ENCODE measurements around the gene ESF1.

GRCh38 chr20:13703265-13703664, 81.5 kb downstream of the ESF1 start:
- TF ChIP-seq HDAC2 (IDR thresholded peaks at IDR 0.05) = no peak
- TF ChIP-seq, protein P1, sequence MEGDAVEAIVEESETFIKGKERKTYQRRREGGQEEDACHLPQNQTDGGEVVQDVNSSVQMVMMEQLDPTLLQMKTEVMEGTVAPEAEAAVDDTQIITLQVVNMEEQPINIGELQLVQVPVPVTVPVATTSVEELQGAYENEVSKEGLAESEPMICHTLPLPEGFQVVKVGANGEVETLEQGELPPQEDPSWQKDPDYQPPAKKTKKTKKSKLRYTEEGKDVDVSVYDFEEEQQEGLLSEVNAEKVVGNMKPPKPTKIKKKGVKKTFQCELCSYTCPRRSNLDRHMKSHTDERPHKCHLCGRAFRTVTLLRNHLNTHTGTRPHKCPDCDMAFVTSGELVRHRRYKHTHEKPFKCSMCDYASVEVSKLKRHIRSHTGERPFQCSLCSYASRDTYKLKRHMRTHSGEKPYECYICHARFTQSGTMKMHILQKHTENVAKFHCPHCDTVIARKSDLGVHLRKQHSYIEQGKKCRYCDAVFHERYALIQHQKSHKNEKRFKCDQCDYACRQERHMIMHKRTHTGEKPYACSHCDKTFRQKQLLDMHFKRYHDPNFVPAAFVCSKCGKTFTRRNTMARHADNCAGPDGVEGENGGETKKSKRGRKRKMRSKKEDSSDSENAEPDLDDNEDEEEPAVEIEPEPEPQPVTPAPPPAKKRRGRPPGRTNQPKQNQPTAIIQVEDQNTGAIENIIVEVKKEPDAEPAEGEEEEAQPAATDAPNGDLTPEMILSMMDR (IDR thresholded peaks at IDR 0.05) = no peak
- TF ChIP-seq, protein P2, sequence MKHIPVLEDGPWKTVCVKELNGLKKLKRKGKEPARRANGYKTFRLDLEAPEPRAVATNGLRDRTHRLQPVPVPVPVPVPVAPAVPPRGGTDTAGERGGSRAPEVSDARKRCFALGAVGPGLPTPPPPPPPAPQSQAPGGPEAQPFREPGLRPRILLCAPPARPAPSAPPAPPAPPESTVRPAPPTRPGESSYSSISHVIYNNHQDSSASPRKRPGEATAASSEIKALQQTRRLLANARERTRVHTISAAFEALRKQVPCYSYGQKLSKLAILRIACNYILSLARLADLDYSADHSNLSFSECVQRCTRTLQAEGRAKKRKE (CRISPR knock-in tag; IDR thresholded peaks at IDR 0.05; ENCODE audit: low read depth) = no peak
- no peak for TF ChIP-seq CEBPB (IDR thresholded peaks at IDR 0.05)
- TF ChIP-seq RCOR1 (IDR thresholded peaks at IDR 0.05; ENCODE audit: low read depth, low read length) = no peak
- no peak for TF ChIP-seq POLR2A (IDR thresholded peaks at IDR 0.05; ENCODE audit: low read length)
- no peak for TF ChIP-seq ELK1 (IDR thresholded peaks at IDR 0.05; ENCODE audit: low read depth, low read length)

Measured in A549 (cell line).